Activated CD4-positive, alpha-beta memory T cell treated with anti-CD3 and anti-CD28 coated beads for 36 hours (primary cell): ENCODE measurements around the gene RPS19BP1. TPM values are rescaled to one million over a fixed set of nuclear protein-coding genes. Genes with fewer than 3 reads are reported as not detected.

Experiments
- CTCF ChIA-PET: fragments of 350-600 bp; sonication (Branson Sonifier 250); formaldehyde crosslinking; loops from one replicate; lab custom pipeline; 2021; ENCODE audit warnings: antibody characterized with exemption, inconsistent platforms; lab: Charles Lee
- POLR2A ChIA-PET: fragments of 350-600 bp; sonication (Branson Sonifier 250); formaldehyde crosslinking; loops from one replicate; lab custom pipeline; 2021; ENCODE audit warnings: antibody characterized with exemption; lab: Charles Lee
- DNase-seq: peaks from one replicate; pipeline ENCODE4 v3.0.0-alpha.2; 2020
- H3K27ac Mint-ChIP-seq: one replicate; pipeline ENCODE4 v1.8.0; 2021; ENCODE audit warnings: mixed read lengths
- H3K27me3 Mint-ChIP-seq: one replicate; pipeline ENCODE4 v1.8.0; 2021; ENCODE audit warnings: mixed read lengths
- H3K36me3 Mint-ChIP-seq: one replicate; pipeline ENCODE4 v1.8.0; 2021; ENCODE audit warnings: mixed read lengths
- H3K4me1 Mint-ChIP-seq: one replicate; pipeline ENCODE4 v1.8.0; 2021; ENCODE audit warnings: low read depth, mixed read lengths
- H3K4me3 Mint-ChIP-seq: one replicate; pipeline ENCODE4 v1.8.0; 2021; ENCODE audit warnings: mild to moderate bottlenecking, mixed read lengths
- H3K9me3 Mint-ChIP-seq: one replicate; pipeline ENCODE4 v1.8.0; 2021; ENCODE audit warnings: mixed read lengths
- intact Hi-C: fragments of 100-400 bp; cut with micrococcal nuclease; formaldehyde crosslinking; loops from one replicate; pipeline ENCODE4 v1.15.1; 2023
- total RNA-seq, 2 experiments: library from RNA; stranded (reverse); gene quantifications; one replicate each; pipeline ENCODE4 v1.2.3, GENCODE V29; 2021

Gene RPS19BP1
- total RNA-seq, result 10 to 100 TPM; 65.2 to 67.5 TPM

DNA sequence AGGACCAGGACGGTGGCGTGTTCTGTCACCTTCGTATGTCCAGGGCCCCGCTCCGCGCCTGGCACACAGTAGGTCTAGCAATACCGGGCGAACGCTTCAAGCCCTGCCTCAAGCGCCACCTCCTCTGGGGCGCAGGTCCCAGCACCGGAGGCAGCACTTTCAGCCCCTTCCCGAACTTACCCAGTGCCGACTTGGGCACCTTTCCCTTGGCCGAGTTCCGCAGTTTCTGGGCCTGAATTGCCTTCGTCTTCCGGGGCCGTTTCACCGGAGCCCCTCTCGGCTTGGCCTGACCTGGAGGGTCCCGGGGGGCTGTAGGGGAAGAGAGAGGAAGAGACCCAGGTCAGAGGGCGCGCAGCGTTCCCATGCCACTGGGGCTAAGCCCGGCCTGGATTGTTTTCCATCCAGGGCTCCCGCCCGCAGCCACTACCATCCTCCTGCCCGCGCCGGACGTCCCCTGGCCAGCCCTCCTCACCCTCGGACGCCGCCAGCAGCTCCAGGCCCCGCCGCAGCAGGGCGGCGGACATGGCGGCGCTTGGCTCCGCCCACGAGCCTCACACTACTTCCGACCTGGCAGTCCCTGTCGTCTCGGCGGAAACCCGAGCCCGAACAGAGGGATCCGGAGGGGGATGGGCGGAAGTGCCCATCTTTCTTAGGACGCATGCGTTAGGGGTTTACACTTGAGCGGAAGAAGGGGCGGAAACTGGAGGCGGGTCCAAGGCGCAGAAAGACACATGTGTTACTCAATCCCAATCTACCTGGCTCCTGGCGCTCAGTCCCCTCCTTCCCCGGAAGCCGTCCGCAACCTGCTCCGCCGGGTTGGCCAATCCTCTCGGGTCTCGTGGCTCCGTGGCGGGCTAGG, at the start of gene RPS19BP1:
Gene RPS19BP1 (minus strand): TSS at position 534 of the 859 bp plus-strand sequence. CDS start 10 bp downstream, at position 524.
- Mint-ChIP-seq H3K4me3 (peak within 1 kb of the TSS; percentile 91), H3K27ac (peak within 1 kb of the TSS; percentile 80), H3K9me3 (no peaks in the 10 kb centered on the region), H3K27me3 (no peaks in the 10 kb centered on the region), H3K36me3 (peaks cover 34% of the 10 kb centered on the region), H3K4me1 (peaks cover 58% of the 10 kb centered on the region)
- ChIA-PET POLR2A (interaction anchor here (1.0 to 1.5 kb wide), 4 partner anchors 10 to 216 kb away, joined by 3 to 8 read pairs (median 4); partner anchors contain the start of gene ATF4), CTCF (interaction anchor here (0.8 to 14.2 kb wide), 5 partner anchors 15 to 492 kb away, joined by 3 to 387 read pairs (median 3); no protein-coding TSS in a partner anchor)
- DNase-seq, result peak; percentile 100
- intact Hi-C loops, result loop anchor here (1.0 to 10.0 kb wide), 10 partner anchors 12 to 814 kb away; partner anchors contain the start of genes ADSL, ATF4, MIEF1 and SUN2

GRCh38 chr22:39581303-39581702, 48.8 kb upstream of the RPS19BP1 start:
- ChIA-PET POLR2A (no interaction called here), CTCF (no interaction called here)
- H3K9me3 Mint-ChIP-seq, result no peaks in the 10 kb centered on the region
- no peaks in the 10 kb centered on the region for H3K4me1 Mint-ChIP-seq
- no peak for DNase-seq
- no peak overlapping the region for H3K4me3 Mint-ChIP-seq
- peaks cover 1% of the 10 kb centered on the region for H3K27me3 Mint-ChIP-seq
- H3K27ac Mint-ChIP-seq, result no peak overlapping the region
- no peaks in the 10 kb centered on the region for H3K36me3 Mint-ChIP-seq
- intact Hi-C loops, result no loop called here

GRCh38 chr22:39580795-39581194, 48.2 kb upstream of the RPS19BP1 start:
- H3K27me3 Mint-ChIP-seq, result peaks cover 1% of the 10 kb centered on the region
- no peak overlapping the region for H3K27ac Mint-ChIP-seq
- no peak overlapping the region for H3K4me3 Mint-ChIP-seq
- ChIA-PET POLR2A (no interaction called here), CTCF (no interaction called here)
- DNase-seq, result no peak
- no peaks in the 10 kb centered on the region for H3K9me3 Mint-ChIP-seq
- H3K36me3 Mint-ChIP-seq, result no peaks in the 10 kb centered on the region
- intact Hi-C loops, result no loop called here
- H3K4me1 Mint-ChIP-seq, result no peaks in the 10 kb centered on the region

DNA sequence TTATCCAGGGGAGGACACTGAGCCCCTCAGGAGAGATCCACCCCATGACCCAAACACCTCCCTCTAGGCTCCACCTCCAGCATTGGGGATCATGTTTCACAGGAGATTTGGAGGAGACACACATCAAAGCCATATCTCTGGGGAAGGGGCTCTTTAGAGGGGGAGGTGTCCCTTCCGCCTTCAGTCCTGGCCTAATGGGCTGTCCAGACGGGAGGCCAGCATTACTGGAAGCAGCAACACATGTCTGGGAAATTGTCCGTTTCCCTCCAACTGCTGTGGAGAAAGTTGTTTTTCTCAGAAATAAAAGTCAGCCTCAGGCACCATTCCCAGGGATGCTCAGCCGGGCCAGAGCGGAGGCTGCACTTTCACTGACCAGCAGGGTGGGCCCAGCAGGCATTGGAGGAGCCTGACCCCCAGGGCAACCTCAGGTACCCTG, 47.5 kb upstream of the RPS19BP1 start:
- Mint-ChIP-seq H3K4me3 (no peak overlapping the region), H3K27ac (no peak overlapping the region), H3K36me3 (no peaks in the 10 kb centered on the region), H3K4me1 (no peaks in the 10 kb centered on the region), H3K27me3 (peaks cover 1% of the 10 kb centered on the region), H3K9me3 (no peaks in the 10 kb centered on the region)
- DNase-seq, result no peak
- CTCF ChIA-PET, result no interaction called here
- POLR2A ChIA-PET, result no interaction called here
- intact Hi-C loops, result no loop called here

- no peak for DNase-seq
- no peaks in the 10 kb centered on the region for H3K27me3 Mint-ChIP-seq
- no peaks in the 10 kb centered on the region for H3K4me1 Mint-ChIP-seq
- H3K4me3 Mint-ChIP-seq, result no peak overlapping the region
- intact Hi-C loops, result no loop called here
- no peaks in the 10 kb centered on the region for H3K36me3 Mint-ChIP-seq
- ChIA-PET POLR2A (no interaction called here), CTCF (no interaction called here)
- no peaks in the 10 kb centered on the region for H3K9me3 Mint-ChIP-seq
- H3K27ac Mint-ChIP-seq, result no peak overlapping the region
Measured at GRCh38 chr22:39577900-39578299, 45.4 kb upstream of the RPS19BP1 start.

GRCh38 chr22:39577366-39577765, 44.8 kb upstream of the RPS19BP1 start:
- Mint-ChIP-seq H3K4me1 (no peaks in the 10 kb centered on the region), H3K4me3 (no peak overlapping the region), H3K27ac (no peak overlapping the region), H3K36me3 (no peaks in the 10 kb centered on the region), H3K9me3 (no peaks in the 10 kb centered on the region), H3K27me3 (no peaks in the 10 kb centered on the region)
- DNase-seq, result no peak
- POLR2A ChIA-PET, result no interaction called here
- intact Hi-C loops, result no loop called here
- CTCF ChIA-PET, result no interaction called here

GRCh38 chr22:39576027-39576426, 43.5 kb upstream of the RPS19BP1 start:
- Mint-ChIP-seq H3K4me1 (no peaks in the 10 kb centered on the region), H3K4me3 (no peak overlapping the region), H3K27me3 (no peaks in the 10 kb centered on the region), H3K27ac (no peak overlapping the region), H3K9me3 (no peaks in the 10 kb centered on the region), H3K36me3 (no peaks in the 10 kb centered on the region)
- POLR2A ChIA-PET, result no interaction called here
- DNase-seq, result no peak
- intact Hi-C loops, result no loop called here
- CTCF ChIA-PET, result interaction anchor here (0.9 kb wide), 1 partner anchor 21 kb away, joined by 3 read pairs; no protein-coding TSS in a partner anchor

DNA sequence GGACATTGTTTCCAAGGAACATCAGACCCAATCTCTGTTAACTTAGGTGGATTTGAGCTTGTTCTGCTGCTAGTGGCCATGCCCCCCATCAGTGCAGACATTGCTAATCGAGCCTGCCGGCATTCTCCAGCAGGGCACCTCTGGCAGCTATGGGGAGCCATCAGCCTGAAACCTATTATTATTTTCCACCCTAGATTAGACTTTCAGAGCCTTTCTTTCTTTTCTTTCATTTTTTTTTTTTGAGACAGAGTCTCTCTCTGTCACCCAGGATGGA, 42.9 kb upstream of the RPS19BP1 start:
- POLR2A ChIA-PET, result no interaction called here
- intact Hi-C loops, result no loop called here
- no peaks in the 10 kb centered on the region for H3K36me3 Mint-ChIP-seq

DNA sequence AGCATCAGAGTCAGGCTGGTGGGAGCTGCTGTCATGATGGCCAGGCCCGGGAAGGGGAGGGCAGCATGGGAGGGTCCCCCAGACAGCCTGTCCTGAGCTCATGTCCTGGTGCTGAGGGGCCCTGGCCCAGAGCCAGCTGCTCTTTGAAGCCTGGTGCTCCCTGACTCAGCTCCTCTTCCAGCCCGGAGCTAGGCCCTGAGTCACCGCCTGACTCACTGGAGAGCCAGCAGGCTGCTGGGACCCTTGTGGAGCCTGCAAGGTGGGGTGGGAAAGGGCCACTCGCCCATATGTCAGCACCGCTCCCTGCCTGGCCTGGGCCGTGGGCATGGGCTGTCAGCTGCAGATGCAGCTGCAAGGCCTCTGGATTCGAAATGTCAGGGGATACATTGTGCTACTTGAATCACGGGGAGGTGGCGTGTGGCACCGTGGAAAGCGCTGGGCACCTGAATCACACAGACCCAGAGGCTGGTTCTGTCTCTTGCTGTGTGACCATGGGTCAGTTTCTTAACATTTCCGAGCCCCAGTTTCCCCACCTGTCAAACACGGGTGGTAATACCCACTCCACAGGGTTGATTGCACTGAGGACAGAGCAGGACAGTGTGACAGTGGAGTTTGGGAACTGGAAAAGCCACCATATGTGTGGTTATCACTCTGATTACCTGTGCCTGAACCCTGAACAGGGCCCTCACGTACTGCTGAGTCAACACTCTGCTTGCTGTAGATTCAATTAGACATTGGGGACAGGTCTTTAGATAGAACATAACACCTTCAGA, 42.4 kb upstream of the RPS19BP1 start:
- H3K27me3 Mint-ChIP-seq, result no peaks in the 10 kb centered on the region
- no peaks in the 10 kb centered on the region for H3K36me3 Mint-ChIP-seq
- intact Hi-C loops, result no loop called here
- ChIA-PET CTCF (no interaction called here), POLR2A (no interaction called here)
- H3K9me3 Mint-ChIP-seq, result no peaks in the 10 kb centered on the region
- no peak for DNase-seq
- H3K4me1 Mint-ChIP-seq, result no peaks in the 10 kb centered on the region
- H3K4me3 Mint-ChIP-seq, result no peak overlapping the region
- H3K27ac Mint-ChIP-seq, result no peak overlapping the region

More for the DNA sequence above, 42.9 kb upstream of the RPS19BP1 start:
- H3K4me1 Mint-ChIP-seq, result no peaks in the 10 kb centered on the region
- CTCF ChIA-PET, result interaction anchor here (0.9 kb wide), 1 partner anchor 20 kb away, joined by 3 read pairs; no protein-coding TSS in a partner anchor
- H3K9me3 Mint-ChIP-seq, result no peaks in the 10 kb centered on the region
- H3K4me3 Mint-ChIP-seq, result no peak overlapping the region
- no peaks in the 10 kb centered on the region for H3K27me3 Mint-ChIP-seq
- DNase-seq, result no peak
- no peak overlapping the region for H3K27ac Mint-ChIP-seq

DNA sequence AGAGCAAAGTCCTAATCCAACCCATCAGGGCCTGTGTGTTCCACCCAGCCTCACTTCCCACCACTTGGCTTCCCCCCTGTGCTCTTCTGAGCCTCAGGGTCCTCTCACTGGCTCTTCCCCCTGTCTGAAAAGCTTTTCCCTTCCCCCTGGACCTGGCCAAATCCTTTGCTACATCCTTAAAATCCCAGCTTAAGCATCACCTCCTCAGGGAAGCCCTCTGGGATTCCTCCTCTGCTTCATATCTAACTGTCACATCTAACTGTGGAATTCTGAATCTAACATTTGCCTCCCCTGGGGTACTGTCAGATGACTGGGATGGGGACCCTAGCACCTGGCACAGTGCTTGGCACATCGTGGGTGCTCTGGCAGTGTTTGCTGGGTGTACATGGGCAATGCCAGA, 39.0 kb upstream of the RPS19BP1 start:
- ChIA-PET POLR2A (no interaction called here), CTCF (no interaction called here)
- no peaks in the 10 kb centered on the region for H3K9me3 Mint-ChIP-seq
- peaks cover 16% of the 10 kb centered on the region for H3K4me1 Mint-ChIP-seq
- no peak for DNase-seq
- H3K27ac Mint-ChIP-seq, result no peak overlapping the region
- no peaks in the 10 kb centered on the region for H3K36me3 Mint-ChIP-seq
- H3K4me3 Mint-ChIP-seq, result no peak overlapping the region
- no peaks in the 10 kb centered on the region for H3K27me3 Mint-ChIP-seq
- intact Hi-C loops, result no loop called here

DNA sequence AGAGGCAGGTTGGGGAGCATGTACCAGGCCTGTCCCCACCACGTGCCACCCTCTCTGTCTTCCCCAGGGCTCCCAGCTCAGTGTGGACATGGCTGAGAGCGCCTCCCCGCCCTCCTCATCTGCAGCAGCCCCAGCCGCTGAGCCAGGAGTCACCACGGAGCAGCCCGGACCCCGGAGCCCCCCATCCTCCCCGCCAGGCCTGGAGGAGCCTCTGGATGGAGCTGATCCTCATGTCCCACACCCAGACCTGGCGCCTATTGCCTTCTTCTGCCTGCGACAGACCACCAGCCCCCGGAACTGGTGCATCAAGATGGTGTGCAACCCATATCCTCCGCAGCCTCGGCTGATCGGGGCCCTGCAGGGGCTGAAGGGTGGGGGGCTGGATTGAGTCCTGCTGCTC, 38.1 kb upstream of the RPS19BP1 start, which contains the start of gene CACNA1I:
Gene CACNA1I (plus strand): TSS at position 89 of the 400 bp plus-strand sequence. CDS start 0 bp downstream, at position 89.
- H3K4me1 Mint-ChIP-seq, result peaks cover 16% of the 10 kb centered on the region
- no peaks in the 10 kb centered on the region for H3K9me3 Mint-ChIP-seq
- ChIA-PET CTCF (no interaction called here), POLR2A (no interaction called here)
- no peaks in the 10 kb centered on the region for H3K27me3 Mint-ChIP-seq
- intact Hi-C loops, result no loop called here
- H3K36me3 Mint-ChIP-seq, result no peaks in the 10 kb centered on the region
- no peak within 1 kb of the TSS for H3K4me3 Mint-ChIP-seq
- H3K27ac Mint-ChIP-seq, result no peak within 1 kb of the TSS
- DNase-seq, result no peak

- CTCF ChIA-PET, result no interaction called here
- no peak for DNase-seq
- H3K9me3 Mint-ChIP-seq, result no peaks in the 10 kb centered on the region
- H3K4me3 Mint-ChIP-seq, result no peak overlapping the region
- POLR2A ChIA-PET, result no interaction called here
- H3K27me3 Mint-ChIP-seq, result no peaks in the 10 kb centered on the region
- no peak overlapping the region for H3K27ac Mint-ChIP-seq
- H3K4me1 Mint-ChIP-seq, result peaks cover 16% of the 10 kb centered on the region
- H3K36me3 Mint-ChIP-seq, result no peaks in the 10 kb centered on the region
- intact Hi-C loops, result no loop called here
Measured at GRCh38 chr22:39570226-39570625, 37.7 kb upstream of the RPS19BP1 start.
